GM06990 (cell line): ENCODE results near the gene SNPH.

Experiments used
- DNase-seq: peaks from one replicate; pipeline ENCODE4 v3.0.0-alpha.2; 2011; ENCODE audit not compliant: insufficient read length; ENCODE audit errors: extremely low read depth
- H3K27me3 ChIP-seq: replicated peaks from 2 replicates; pipeline ENCODE4 v1.6.0; 2011; ENCODE audit warnings: low read length; ENCODE audit not compliant: control insufficient read depth, insufficient read depth
- H3K36me3 ChIP-seq: 2 replicates; pipeline ENCODE4 v1.5.1; 2011; ENCODE audit warnings: low read length; ENCODE audit not compliant: control insufficient read depth, insufficient read depth
- H3K4me3 ChIP-seq: replicated peaks from 2 replicates; pipeline ENCODE4 v1.5.1; 2011; ENCODE audit warnings: low read depth, mild to moderate bottlenecking, control low read depth, low read length
- CTCF ChIP-seq: IDR thresholded peaks from 2 replicates; pipeline ENCODE4 v1.5.1; 2011; ENCODE audit warnings: low read length, control low read depth, mild to moderate bottlenecking, inconsistent platforms; ENCODE audit not compliant: insufficient read depth, poor library complexity, severe bottlenecking

The SNPH gene

GRCh38 chr20:1298888-1299511, 32.9 kb downstream of the SNPH start:
- TF ChIP-seq CTCF: no peak
- no peaks in the 10 kb centered on the region; the same call in 1 of the 2 replicates for H3K27me3 ChIP-seq
- H3K36me3 ChIP-seq: no peaks in the 10 kb centered on the region
- H3K4me3 ChIP-seq: no peak overlapping the region
- no peak for DNase-seq

DNA sequence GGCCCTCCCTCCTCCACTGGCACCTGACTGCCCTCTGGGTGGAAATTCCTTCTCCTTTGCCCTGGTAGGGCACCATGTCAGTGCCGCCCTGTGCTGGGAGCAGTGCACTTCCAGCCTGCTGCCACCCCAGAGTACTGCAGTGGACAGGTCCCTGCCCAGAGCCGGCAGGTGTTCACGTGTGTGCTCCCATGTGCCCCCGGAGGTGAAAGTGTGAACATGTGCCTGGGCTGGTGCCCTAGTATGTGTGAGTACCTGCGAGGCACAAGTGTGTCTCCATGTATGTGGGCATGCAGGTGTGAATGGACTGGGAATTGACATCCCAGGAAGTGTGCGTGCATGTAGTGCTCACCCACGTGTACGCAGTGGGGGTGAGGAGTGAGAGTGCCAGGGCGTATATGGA, 33.4 kb downstream of the SNPH start:
- no peak for DNase-seq
- Histone ChIP-seq H3K27me3 (no peaks in the 10 kb centered on the region; the same call in 1 of the 2 replicates), H3K4me3 (no peak overlapping the region), H3K36me3 (no peaks in the 10 kb centered on the region)
- TF ChIP-seq CTCF: peak; percentile 45

- TF ChIP-seq CTCF: no peak
- DNase-seq: no peak
- H3K36me3 ChIP-seq: no peaks in the 10 kb centered on the region
- no peaks in the 10 kb centered on the region for H3K27me3 ChIP-seq
- no peak overlapping the region for H3K4me3 ChIP-seq
These were observed 34.2 kb downstream of the SNPH start for GRCh38 chr20:1300083-1300840.

GRCh38 chr20:1301031-1301529, 35.0 kb downstream of the SNPH start:
- H3K27me3 ChIP-seq: no peaks in the 10 kb centered on the region

More at GRCh38 chr20:1301031-1301529, 35.0 kb downstream of the SNPH start:
- Histone ChIP-seq H3K4me3 (no peak overlapping the region), H3K36me3 (no peaks in the 10 kb centered on the region)
- no peak for TF ChIP-seq CTCF
- no peak for DNase-seq
